Loucy (cell line): ENCODE measurements around the gene KRT77.

Source experiments
- H2AFZ ChIP-seq: fragments of 200-600 bp; sonication (generic); 2 replicates; pipeline ENCODE4 v1.6.0; 2016; ENCODE audit warnings: antibody characterized with exemption, mild to moderate bottlenecking, low read length, moderate library complexity
- H3F3A ChIP-seq: fragments of 200-600 bp; 2 replicates; pipeline ENCODE4 v1.6.0; 2016; ENCODE audit warnings: antibody characterized with exemption, low read depth, mild to moderate bottlenecking
- H3K27me3 ChIP-seq: fragments of 200-600 bp; sonication (generic); 2 replicates; pipeline ENCODE4 v1.6.1; 2014; ENCODE audit warnings: low read length, mild to moderate bottlenecking; ENCODE audit not compliant: insufficient read depth, poor library complexity, severe bottlenecking
- H3K36me3 ChIP-seq: fragments of 200-600 bp; sonication (generic); 2 replicates; pipeline ENCODE4 v1.6.1; 2016; ENCODE audit warnings: low read length; ENCODE audit not compliant: insufficient read depth
- H3K4me1 ChIP-seq: fragments of 200-600 bp; sonication (generic); 2 replicates; pipeline ENCODE4 v1.5.1; 2014; ENCODE audit warnings: low read length, mild to moderate bottlenecking; ENCODE audit not compliant: insufficient read depth, poor library complexity, severe bottlenecking
- H3K4me2 ChIP-seq: fragments of 200-600 bp; sonication (generic); 2 replicates; pipeline ENCODE4 v1.6.0; 2014; ENCODE audit warnings: antibody characterized with exemption, low read length, low read depth, mild to moderate bottlenecking; ENCODE audit not compliant: poor library complexity, severe bottlenecking
- H3K4me3 ChIP-seq: fragments of 200-600 bp; sonication (generic); 2 replicates; pipeline ENCODE4 v1.5.1; 2014; ENCODE audit warnings: low read length, mild to moderate bottlenecking, mixed read lengths; ENCODE audit not compliant: poor library complexity, severe bottlenecking
- H3K79me2 ChIP-seq: fragments of 200-600 bp; sonication (generic); 2 replicates; pipeline ENCODE4 v1.6.1; 2014; ENCODE audit warnings: low read length; ENCODE audit not compliant: insufficient read depth
- H3K9ac ChIP-seq: fragments of 200-600 bp; sonication (generic); 2 replicates; pipeline ENCODE4 v1.6.0; 2014; ENCODE audit warnings: mild to moderate bottlenecking, low read depth, low read length, moderate library complexity; ENCODE audit not compliant: poor library complexity, severe bottlenecking
- H3K9me2 ChIP-seq: fragments of 200-600 bp; sonication (generic); replicated peaks from 2 replicates; pipeline ENCODE4 v1.6.1; 2016; ENCODE audit warnings: low read depth, low read length, mixed read lengths
- H3K9me3 ChIP-seq: fragments of 200-600 bp; sonication (generic); 2 replicates; pipeline ENCODE4 v1.6.1; 2014; ENCODE audit warnings: mild to moderate bottlenecking, antibody characterized with exemption, low read length, low read depth; ENCODE audit not compliant: insufficient read depth
- H4K20me1 ChIP-seq: fragments of 200-600 bp; sonication (generic); 2 replicates; pipeline ENCODE4 v1.6.0; 2014; ENCODE audit warnings: antibody characterized with exemption, low read length, mild to moderate bottlenecking; ENCODE audit not compliant: insufficient read depth, poor library complexity, severe bottlenecking
- CTCF ChIP-seq: fragments of 200-600 bp; sonication (generic); conservative IDR thresholded peaks from 2 replicates; pipeline ENCODE4 v1.5.1; 2014; ENCODE audit warnings: mild to moderate bottlenecking, antibody characterized with exemption, low read length
- EZH2phosphoT487 ChIP-seq: fragments of 200-600 bp; IDR thresholded peaks from 2 replicates; pipeline ENCODE4 v1.6.1; 2018; ENCODE audit warnings: antibody characterized with exemption, mild to moderate bottlenecking, moderate library complexity, borderline replicate concordance

KRT77 gene

GRCh38 chr12:52657250-52657902 is 45.9 kb downstream of the KRT77 start:
- no peaks in the 10 kb centered on the region for H3K27me3 ChIP-seq
- no peaks in the 10 kb centered on the region for H3K9me2 ChIP-seq
- no peak overlapping the region for H3K9ac ChIP-seq
- H3K4me2 ChIP-seq, result no peak overlapping the region
- H3K79me2 ChIP-seq, result no peaks in the 10 kb centered on the region
- H3K4me3 ChIP-seq, result no peak overlapping the region
- TF ChIP-seq EZH2phosphoT487 (no peak), CTCF (no peak)
- no peak overlapping the region for H2AFZ ChIP-seq
- H4K20me1 ChIP-seq, result no peaks in the 10 kb centered on the region
- H3K36me3 ChIP-seq, result no peaks in the 10 kb centered on the region
- no peaks in the 10 kb centered on the region for H3F3A ChIP-seq
- peaks cover 49% of the 10 kb centered on the region for H3K4me1 ChIP-seq
- H3K9me3 ChIP-seq, result no peaks in the 10 kb centered on the region

- Histone ChIP-seq H3K4me1 (peaks cover 41% of the 10 kb centered on the region), H3K4me2 (no peak overlapping the region), H3K9me3 (no peaks in the 10 kb centered on the region), H3K9me2 (no peaks in the 10 kb centered on the region), H3K9ac (no peak overlapping the region), H3K27me3 (no peaks in the 10 kb centered on the region), H3K4me3 (no peak overlapping the region), H2AFZ (no peak overlapping the region), H3K36me3 (no peaks in the 10 kb centered on the region), H3K79me2 (no peaks in the 10 kb centered on the region), H4K20me1 (no peaks in the 10 kb centered on the region), H3F3A (no peaks in the 10 kb centered on the region)
- TF ChIP-seq CTCF (no peak), EZH2phosphoT487 (no peak)
These were observed 46.7 kb downstream of the KRT77 start for GRCh38 chr12:52656616-52657015.

- TF ChIP-seq CTCF (no peak), EZH2phosphoT487 (no peak)
- Histone ChIP-seq H4K20me1 (no peaks in the 10 kb centered on the region), H2AFZ (no peak overlapping the region), H3K79me2 (no peaks in the 10 kb centered on the region), H3K4me3 (no peak overlapping the region), H3K4me1 (peaks cover 32% of the 10 kb centered on the region), H3K9me3 (no peaks in the 10 kb centered on the region), H3F3A (no peaks in the 10 kb centered on the region), H3K9me2 (no peaks in the 10 kb centered on the region), H3K27me3 (no peaks in the 10 kb centered on the region), H3K36me3 (no peaks in the 10 kb centered on the region), H3K9ac (no peak overlapping the region), H3K4me2 (no peak overlapping the region)
These were observed 47.6 kb downstream of the KRT77 start for GRCh38 chr12:52655720-52656124.
